ENCODE measurements around the gene CFAP251. TPM values are rescaled to one million over a fixed set of nuclear protein-coding genes. Genes with fewer than 3 reads are reported as not detected.

The CFAP251 gene
- polyA plus RNA-seq, 3 donors = 0.08 to 0.17 TPM; not detected in 1

DNA sequence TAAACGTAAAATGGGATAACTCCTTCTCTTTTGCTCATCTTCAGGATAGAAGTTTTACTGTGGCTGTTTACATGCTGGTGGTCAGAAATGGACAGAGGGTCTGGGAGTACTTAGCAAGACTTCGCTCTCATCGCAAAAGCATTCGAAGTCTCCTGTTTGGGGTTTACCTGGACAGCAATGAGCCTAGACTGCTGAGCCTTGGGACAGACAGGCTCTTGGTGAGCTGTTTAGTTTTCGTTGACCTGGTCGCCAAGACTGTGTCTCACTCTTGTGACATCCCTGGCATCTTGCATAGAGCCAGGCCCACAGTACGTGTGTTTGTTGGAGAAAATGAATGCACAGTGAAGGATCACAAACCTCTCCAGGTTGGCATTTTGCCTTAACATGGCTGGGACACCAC lies 42.1 kb downstream of the CFAP251 start:
- no peaks in the 10 kb centered on the region for H3K4me1 Mint-ChIP-seq
- H3K27me3 Mint-ChIP-seq (ENCODE audit: low read depth in 3 of 3) = peaks cover 0 to 1% (median 0%) of the 10 kb centered on the region in 3 donors
- no peak overlapping the region for H3K27ac ChIP-seq (ENCODE audit: low read depth in 1 of 2, low read length in 2 of 2)
- no peaks in the 10 kb centered on the region for H3K4me1 ChIP-seq (ENCODE audit: control insufficient read depth in 1 of 2, insufficient read depth in 2 of 2, low read length in 2 of 2)
- no peak overlapping the region for H2AFZ ChIP-seq (ENCODE audit: insufficient read depth, low read depth, low read length, poor library complexity, severe bottlenecking)
- H3K36me3 ChIP-seq (replicated peaks in 1 of 2; ENCODE audit: control insufficient read depth in 1 of 2, insufficient read depth in 2 of 2, low read length in 2 of 2) = no peaks in the 10 kb centered on the region
- no peaks in the 10 kb centered on the region for H3K36me3 Mint-ChIP-seq
- WGBS (ENCODE audit: insufficient coverage) = 96% methylated on average over 6 of the region's 7 CpGs
- no peak overlapping the region for H3K9ac ChIP-seq (ENCODE audit: insufficient read depth, low read length, poor library complexity, severe bottlenecking)
- H3K79me2 ChIP-seq (ENCODE audit: insufficient read depth, low read length) = no peaks in the 10 kb centered on the region
- H4K20me1 ChIP-seq (ENCODE audit: insufficient read depth, low read length) = no peaks in the 10 kb centered on the region
- intact Hi-C loops (cut with micrococcal nuclease) = no loop called here
- H3K27ac Mint-ChIP-seq = peak overlapping the region in 1 of 7 donors; percentile 56
- DNase-seq = no peak
- no peaks in the 10 kb centered on the region for H3K27me3 ChIP-seq (ENCODE audit: control insufficient read depth in 2 of 2, insufficient read depth in 2 of 2, low read length in 2 of 2)
- TF ChIP-seq, protein P1, sequence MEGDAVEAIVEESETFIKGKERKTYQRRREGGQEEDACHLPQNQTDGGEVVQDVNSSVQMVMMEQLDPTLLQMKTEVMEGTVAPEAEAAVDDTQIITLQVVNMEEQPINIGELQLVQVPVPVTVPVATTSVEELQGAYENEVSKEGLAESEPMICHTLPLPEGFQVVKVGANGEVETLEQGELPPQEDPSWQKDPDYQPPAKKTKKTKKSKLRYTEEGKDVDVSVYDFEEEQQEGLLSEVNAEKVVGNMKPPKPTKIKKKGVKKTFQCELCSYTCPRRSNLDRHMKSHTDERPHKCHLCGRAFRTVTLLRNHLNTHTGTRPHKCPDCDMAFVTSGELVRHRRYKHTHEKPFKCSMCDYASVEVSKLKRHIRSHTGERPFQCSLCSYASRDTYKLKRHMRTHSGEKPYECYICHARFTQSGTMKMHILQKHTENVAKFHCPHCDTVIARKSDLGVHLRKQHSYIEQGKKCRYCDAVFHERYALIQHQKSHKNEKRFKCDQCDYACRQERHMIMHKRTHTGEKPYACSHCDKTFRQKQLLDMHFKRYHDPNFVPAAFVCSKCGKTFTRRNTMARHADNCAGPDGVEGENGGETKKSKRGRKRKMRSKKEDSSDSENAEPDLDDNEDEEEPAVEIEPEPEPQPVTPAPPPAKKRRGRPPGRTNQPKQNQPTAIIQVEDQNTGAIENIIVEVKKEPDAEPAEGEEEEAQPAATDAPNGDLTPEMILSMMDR (IDR thresholded peaks at IDR 0.05) = no peak
- H3K9me3 ChIP-seq (replicated peaks in 1 of 2; ENCODE audit: control insufficient read depth in 1 of 2, insufficient read depth in 1 of 2, low read length in 2 of 2) = no peaks in the 10 kb centered on the region
- no peak overlapping the region for H3K4me3 ChIP-seq (replicated peaks in 1 of 3; ENCODE audit: low read depth in 2 of 3, low read length in 3 of 3)
- peaks cover 0 to 2% (median 0%) of the 10 kb centered on the region in 7 donors for H3K9me3 Mint-ChIP-seq
- H3K4me2 ChIP-seq (replicated peaks; ENCODE audit: extremely low read depth, low read length, poor library complexity, severe bottlenecking) = no peak overlapping the region
- no peak overlapping the region for H3K4me3 Mint-ChIP-seq

DNA sequence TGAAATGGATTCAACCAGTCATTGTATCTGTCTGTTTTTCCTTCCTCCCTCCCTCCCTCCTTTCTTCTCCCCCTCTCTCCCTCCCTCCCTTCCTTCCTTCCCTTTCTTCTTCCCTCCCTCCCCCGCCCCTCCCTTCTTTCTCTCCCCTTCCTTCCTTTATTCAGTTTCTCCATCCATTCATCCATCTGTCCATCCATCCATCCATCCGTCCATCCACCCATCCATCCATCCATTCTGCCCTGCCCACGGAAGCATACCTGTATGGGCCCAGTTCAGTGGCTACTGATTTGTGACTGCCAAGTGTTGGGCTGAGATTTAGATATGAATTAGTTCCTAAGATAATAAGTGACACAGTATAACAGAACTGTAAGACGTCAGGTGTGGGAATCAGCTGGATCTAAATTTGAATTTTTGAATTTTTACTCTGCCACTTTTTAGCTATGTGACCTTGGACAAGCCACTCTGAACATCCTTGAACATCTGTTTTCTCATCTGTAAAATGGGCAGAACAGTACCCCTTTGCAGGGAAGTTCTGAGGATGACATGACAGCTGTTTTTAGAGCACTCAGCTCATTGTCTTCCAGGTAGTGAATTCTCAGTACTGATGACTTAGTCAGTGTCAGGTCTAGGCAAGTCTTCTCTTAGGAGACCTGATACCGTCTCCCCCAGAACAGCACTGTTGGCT lies 42.9 kb downstream of the CFAP251 start:
- Histone ChIP-seq H3K27me3 (ENCODE audit: control insufficient read depth in 2 of 2, insufficient read depth in 2 of 2, low read length in 2 of 2) (no peaks in the 10 kb centered on the region), H3K4me3 (replicated peaks in 1 of 3; ENCODE audit: low read depth in 2 of 3, low read length in 3 of 3) (no peak overlapping the region), H3K9me3 (replicated peaks in 1 of 2; ENCODE audit: control insufficient read depth in 1 of 2, insufficient read depth in 1 of 2, low read length in 2 of 2) (no peaks in the 10 kb centered on the region), H3K4me2 (replicated peaks; ENCODE audit: extremely low read depth, low read length, poor library complexity, severe bottlenecking) (no peak overlapping the region), H4K20me1 (ENCODE audit: insufficient read depth, low read length) (no peaks in the 10 kb centered on the region), H2AFZ (ENCODE audit: insufficient read depth, low read depth, low read length, poor library complexity, severe bottlenecking) (no peak overlapping the region), H3K79me2 (ENCODE audit: insufficient read depth, low read length) (no peaks in the 10 kb centered on the region), H3K27ac (ENCODE audit: low read depth in 1 of 2, low read length in 2 of 2) (no peak overlapping the region), H3K9ac (ENCODE audit: insufficient read depth, low read length, poor library complexity, severe bottlenecking) (no peak overlapping the region), H3K36me3 (replicated peaks in 1 of 2; ENCODE audit: control insufficient read depth in 1 of 2, insufficient read depth in 2 of 2, low read length in 2 of 2) (no peaks in the 10 kb centered on the region), H3K4me1 (ENCODE audit: control insufficient read depth in 1 of 2, insufficient read depth in 2 of 2, low read length in 2 of 2) (no peaks in the 10 kb centered on the region)
- 90% methylated on average over 3 of the region's 5 CpGs for WGBS (ENCODE audit: insufficient coverage)
- TF ChIP-seq, protein P1 (IDR thresholded peaks at IDR 0.05) = no peak
- no peak overlapping the region for H3K27ac Mint-ChIP-seq
- DNase-seq = no peak
- H3K36me3 Mint-ChIP-seq = no peaks in the 10 kb centered on the region
- H3K4me3 Mint-ChIP-seq = no peak overlapping the region
- intact Hi-C loops (cut with micrococcal nuclease) = no loop called here
- peaks cover 0 to 1% (median under 1%) of the 10 kb centered on the region in 3 donors for H3K27me3 Mint-ChIP-seq (ENCODE audit: low read depth in 3 of 3)
- H3K4me1 Mint-ChIP-seq = no peaks in the 10 kb centered on the region
- H3K9me3 Mint-ChIP-seq = peaks cover 0 to 2% (median 0%) of the 10 kb centered on the region in 7 donors

Measured in CD14-positive monocyte (primary cell).